SK-N-SH treated with all-trans-retinoic acid at 6 μM for 48 hours (cell line): ENCODE results near the gene CNOT9.
"Not testable (repeated sequence)": the region's sequence is repeated elsewhere in the genome, so short reads cannot be mapped to it uniquely, and the experiment has no call there.

Experiments
- ATAC-seq: fragments of 200-7000 bp; cut with Tn5 transposase; 3 replicates; pipeline ENCODE4 v1.9.1; 2020; ENCODE audit warnings: mild to moderate bottlenecking, moderate library complexity
- ARNTL ChIP-seq: fragments of 450-650 bp; formaldehyde crosslinking; IDR thresholded peaks from 2 replicates; pipeline ENCODE4 v1.5.0; 2020; ENCODE audit warnings: low read depth, mild to moderate bottlenecking, moderate library complexity, borderline replicate concordance
- BACH2 ChIP-seq: fragments of 250-450 bp; sonication (Bioruptor Pico); IDR thresholded peaks from 2 replicates; pipeline ENCODE4 v1.9.0; 2021; ENCODE audit warnings: mild to moderate bottlenecking, borderline replicate concordance
- CREB5 ChIP-seq: fragments of 250-450 bp; sonication (Bioruptor Pico); IDR thresholded peaks from 2 replicates; pipeline ENCODE4 v1.5.1; 2020; ENCODE audit warnings: low read depth, mild to moderate bottlenecking, moderate library complexity
- CSDC2 ChIP-seq: fragments of 250-450 bp; sonication (Bioruptor Pico); IDR thresholded peaks from 2 replicates; pipeline ENCODE4 v1.5.0; 2020; ENCODE audit warnings: mild to moderate bottlenecking, moderate library complexity
- ESRRG ChIP-seq: fragments of 250-450 bp; sonication (Bioruptor Pico); IDR thresholded peaks from 2 replicates; pipeline ENCODE4 v1.6.1; 2021; ENCODE audit warnings: mild to moderate bottlenecking
- GLIS3 ChIP-seq: fragments of 250-450 bp; sonication (Bioruptor Pico); IDR thresholded peaks from 2 replicates; pipeline ENCODE4 v1.5.0; 2020; ENCODE audit warnings: mild to moderate bottlenecking, moderate library complexity
- ISL1 ChIP-seq: fragments of 250-450 bp; sonication (Bioruptor Pico); IDR thresholded peaks from 2 replicates; pipeline ENCODE4 v2.1.2; 2022; ENCODE audit warnings: mild to moderate bottlenecking, moderate library complexity
- OSR1 ChIP-seq: fragments of 250-450 bp; sonication (Bioruptor Pico); IDR thresholded peaks from 2 replicates; pipeline ENCODE4 v1.8.0; 2022; ENCODE audit warnings: moderate library complexity, mild to moderate bottlenecking, inconsistent platforms
- POU6F1 ChIP-seq: fragments of 250-450 bp; sonication (Bioruptor Pico); IDR thresholded peaks from 2 replicates; pipeline ENCODE4 v1.8.0; 2021; ENCODE audit warnings: low read depth, mild to moderate bottlenecking, moderate library complexity, borderline replicate concordance
- PPARA ChIP-seq: fragments of 250-450 bp; sonication (Bioruptor Pico); IDR thresholded peaks from 2 replicates; pipeline ENCODE4 v1.5.0; 2020; ENCODE audit warnings: mild to moderate bottlenecking, borderline replicate concordance
- RARB ChIP-seq: fragments of 250-450 bp; sonication (Bioruptor Pico); IDR thresholded peaks from 2 replicates; pipeline ENCODE4 v1.8.0; 2021; ENCODE audit warnings: mild to moderate bottlenecking, moderate library complexity
- SNAI2 ChIP-seq: fragments of 250-450 bp; sonication (Bioruptor Pico); IDR thresholded peaks from 2 replicates; pipeline ENCODE4 v1.5.0; 2020; ENCODE audit warnings: mild to moderate bottlenecking, moderate library complexity
- TCF4 ChIP-seq: fragments of 250-450 bp; sonication (Bioruptor Pico); IDR thresholded peaks from 2 replicates; pipeline ENCODE4 v1.8.0; 2021; ENCODE audit warnings: mild to moderate bottlenecking, moderate library complexity, borderline replicate concordance
- TOX ChIP-seq: fragments of 250-450 bp; sonication (Bioruptor Pico); IDR thresholded peaks from 2 replicates; pipeline ENCODE4 v1.8.0; 2021; ENCODE audit warnings: mild to moderate bottlenecking, moderate library complexity, borderline replicate concordance
- TSHZ2 ChIP-seq: fragments of 250-450 bp; sonication (Bioruptor Pico); IDR thresholded peaks from 2 replicates; pipeline ENCODE4 v1.5.0; 2020; ENCODE audit warnings: mild to moderate bottlenecking, moderate library complexity
- ZC3H10 ChIP-seq: fragments of 250-450 bp; sonication (Bioruptor Pico); IDR thresholded peaks from 2 replicates; pipeline ENCODE4 v1.5.1; 2021; ENCODE audit warnings: mild to moderate bottlenecking, moderate library complexity
- ZFP30 ChIP-seq: fragments of 450-650 bp; formaldehyde crosslinking; IDR thresholded peaks from 2 replicates; pipeline ENCODE4 v1.5.0; 2022; ENCODE audit warnings: mild to moderate bottlenecking, moderate library complexity
- ZNF565 ChIP-seq: fragments of 450-650 bp; formaldehyde crosslinking; conservative IDR thresholded peaks from 2 replicates; pipeline ENCODE4 v1.5.0; 2020; ENCODE audit warnings: low read depth, mild to moderate bottlenecking, moderate library complexity
- ZNF70 ChIP-seq: fragments of 450-650 bp; formaldehyde crosslinking; IDR thresholded peaks from 2 replicates; pipeline ENCODE4 v1.5.0; 2020; ENCODE audit warnings: mild to moderate bottlenecking, moderate library complexity
- ZNF8 ChIP-seq: fragments of 450-650 bp; formaldehyde crosslinking; IDR thresholded peaks from 2 replicates; pipeline ENCODE4 v1.5.0; 2020; ENCODE audit warnings: mild to moderate bottlenecking, moderate library complexity
- TF ChIP-seq, protein P1 (sequence below): fragments of 250-450 bp; sonication (Bioruptor Pico); IDR thresholded peaks from 2 replicates; pipeline ENCODE4 v1.5.1; 2021; ENCODE audit warnings: mild to moderate bottlenecking, moderate library complexity
- TF ChIP-seq, protein P2 (sequence below): fragments of 250-450 bp; sonication (Bioruptor Pico); IDR thresholded peaks from 2 replicates; pipeline ENCODE4 v1.8.0; 2020; ENCODE audit warnings: mild to moderate bottlenecking, moderate library complexity, borderline replicate concordance

CNOT9 gene

GRCh38 chr2:218523651-218524050 is 45.0 kb upstream of the CNOT9 start:
- no peak for ATAC-seq
- no peak for TF ChIP-seq ESRRG
- no peak for TF ChIP-seq ZNF8 (CRISPR knock-in tag)

- ATAC-seq, result not testable (repeated sequence)
Observed at GRCh38 chr2:218528409-218528808, 40.2 kb upstream of the CNOT9 start.

DNA sequence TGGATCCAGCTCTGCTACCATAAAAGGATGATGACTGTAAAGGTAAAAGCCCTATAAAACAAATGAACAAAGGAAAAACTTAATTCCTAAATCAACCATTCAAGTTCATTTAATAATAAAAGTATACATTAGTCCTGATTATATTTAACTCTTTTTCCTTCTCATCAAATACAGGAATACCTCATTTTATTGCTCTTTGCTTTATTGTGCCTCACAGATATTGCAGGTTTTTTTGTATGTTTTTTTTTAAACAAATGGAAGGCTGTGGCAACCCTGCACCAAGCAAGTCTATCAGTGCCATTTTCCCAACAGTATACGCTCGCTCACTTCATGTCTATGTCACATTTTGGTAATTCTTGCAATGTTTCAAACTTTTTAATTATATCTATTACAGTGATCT is 38.6 kb upstream of the CNOT9 start:
- no peak for ATAC-seq
- TF ChIP-seq ZNF565 (CRISPR knock-in tag) (no peak), CREB5 (no peak), ZC3H10 (no peak), RARB (CRISPR knock-in tag) (no peak), ISL1 (CRISPR knock-in tag) (no peak), BACH2 (CRISPR knock-in tag) (no peak), ZNF8 (CRISPR knock-in tag) (no peak), PPARA (CRISPR knock-in tag) (no peak), OSR1 (no peak), CSDC2 (no peak), TSHZ2 (CRISPR knock-in tag) (no peak), POU6F1 (CRISPR knock-in tag) (no peak), ZFP30 (no peak), ZNF70 (CRISPR knock-in tag) (no peak)
- TF ChIP-seq, protein P1, sequence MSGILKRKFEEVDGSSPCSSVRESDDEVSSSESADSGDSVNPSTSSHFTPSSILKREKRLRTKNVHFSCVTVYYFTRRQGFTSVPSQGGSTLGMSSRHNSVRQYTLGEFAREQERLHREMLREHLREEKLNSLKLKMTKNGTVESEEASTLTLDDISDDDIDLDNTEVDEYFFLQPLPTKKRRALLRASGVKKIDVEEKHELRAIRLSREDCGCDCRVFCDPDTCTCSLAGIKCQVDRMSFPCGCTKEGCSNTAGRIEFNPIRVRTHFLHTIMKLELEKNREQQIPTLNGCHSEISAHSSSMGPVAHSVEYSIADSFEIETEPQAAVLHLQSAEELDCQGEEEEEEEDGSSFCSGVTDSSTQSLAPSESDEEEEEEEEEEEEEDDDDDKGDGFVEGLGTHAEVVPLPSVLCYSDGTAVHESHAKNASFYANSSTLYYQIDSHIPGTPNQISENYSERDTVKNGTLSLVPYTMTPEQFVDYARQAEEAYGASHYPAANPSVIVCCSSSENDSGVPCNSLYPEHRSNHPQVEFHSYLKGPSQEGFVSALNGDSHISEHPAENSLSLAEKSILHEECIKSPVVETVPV (CRISPR knock-in tag), result no peak

- TF ChIP-seq BACH2 (CRISPR knock-in tag) (no peak), ESRRG (no peak), SNAI2 (CRISPR knock-in tag) (no peak), ZNF8 (CRISPR knock-in tag) (no peak), PPARA (CRISPR knock-in tag) (no peak), CSDC2 (no peak), TSHZ2 (CRISPR knock-in tag) (no peak), CREB5 (no peak), TCF4 (CRISPR knock-in tag) (no peak), GLIS3 (CRISPR knock-in tag) (no peak), ZNF565 (CRISPR knock-in tag) (no peak), TOX (CRISPR knock-in tag) (no peak), ARNTL (CRISPR knock-in tag) (no peak), ISL1 (CRISPR knock-in tag) (no peak), RARB (CRISPR knock-in tag) (no peak), OSR1 (no peak), ZC3H10 (no peak)
- TF ChIP-seq, protein P2, sequence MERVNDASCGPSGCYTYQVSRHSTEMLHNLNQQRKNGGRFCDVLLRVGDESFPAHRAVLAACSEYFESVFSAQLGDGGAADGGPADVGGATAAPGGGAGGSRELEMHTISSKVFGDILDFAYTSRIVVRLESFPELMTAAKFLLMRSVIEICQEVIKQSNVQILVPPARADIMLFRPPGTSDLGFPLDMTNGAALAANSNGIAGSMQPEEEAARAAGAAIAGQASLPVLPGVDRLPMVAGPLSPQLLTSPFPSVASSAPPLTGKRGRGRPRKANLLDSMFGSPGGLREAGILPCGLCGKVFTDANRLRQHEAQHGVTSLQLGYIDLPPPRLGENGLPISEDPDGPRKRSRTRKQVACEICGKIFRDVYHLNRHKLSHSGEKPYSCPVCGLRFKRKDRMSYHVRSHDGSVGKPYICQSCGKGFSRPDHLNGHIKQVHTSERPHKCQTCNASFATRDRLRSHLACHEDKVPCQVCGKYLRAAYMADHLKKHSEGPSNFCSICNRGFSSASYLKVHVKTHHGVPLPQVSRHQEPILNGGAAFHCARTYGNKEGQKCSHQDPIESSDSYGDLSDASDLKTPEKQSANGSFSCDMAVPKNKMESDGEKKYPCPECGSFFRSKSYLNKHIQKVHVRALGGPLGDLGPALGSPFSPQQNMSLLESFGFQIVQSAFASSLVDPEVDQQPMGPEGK (CRISPR knock-in tag), result no peak
- ATAC-seq, result no peak
Observed at GRCh38 chr2:218536804-218537494, 31.7 kb upstream of the CNOT9 start.
